AG20443 (cell line): ENCODE results near the gene S100A10.

Experiments
- DNase-seq: peaks from one replicate; pipeline ENCODE4 v3.0.0; 2012; ENCODE audit warnings: low spot score, mixed read lengths

Gene S100A10

GRCh38 chr1:151935894-151936602 lies 57.6 kb downstream of the S100A10 start:
- no peak for DNase-seq

DNA sequence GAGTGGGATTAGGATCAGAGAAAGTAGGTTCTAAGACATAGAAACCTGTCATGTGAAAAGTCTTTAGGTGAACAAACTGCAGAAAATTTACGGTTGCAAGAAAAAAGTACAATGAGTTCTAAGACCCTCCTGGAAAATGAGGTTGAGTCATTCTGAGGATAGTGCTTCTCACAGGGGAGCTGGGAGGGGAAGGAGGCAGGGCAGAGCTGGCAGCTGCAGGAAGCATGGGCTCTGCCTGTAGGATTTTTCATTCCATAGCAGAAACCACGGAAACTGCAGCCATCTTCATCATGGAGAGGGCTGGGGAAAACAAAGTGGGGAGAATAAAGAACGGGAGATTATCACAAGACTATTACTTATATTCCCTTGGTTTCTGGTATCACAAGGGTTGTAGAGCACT lies 58.5 kb downstream of the S100A10 start:
- no peak for DNase-seq

DNA sequence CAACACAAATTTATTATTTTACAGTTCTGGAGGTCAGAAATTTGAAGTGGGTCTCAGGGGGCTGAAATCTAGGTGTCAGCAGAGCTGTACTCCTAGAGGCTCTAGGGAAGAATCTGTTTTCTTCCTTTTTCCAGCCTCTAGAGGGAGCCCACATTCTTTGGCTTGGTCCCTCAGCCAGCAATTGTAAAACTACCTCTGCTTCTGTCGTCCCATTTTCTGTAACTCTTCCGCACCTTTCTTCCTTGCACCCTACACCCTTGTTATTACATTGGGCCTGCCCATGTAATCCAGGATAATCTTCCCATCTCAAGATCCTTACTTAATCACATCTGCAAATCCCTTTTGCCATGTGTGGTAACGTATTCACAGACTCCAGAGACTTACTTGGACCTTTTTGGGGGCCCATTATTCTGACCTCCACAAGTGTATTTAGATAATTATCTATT lies 59.6 kb downstream of the S100A10 start:
- peak; percentile 69 for DNase-seq
